B cell (primary cell): ENCODE results near the gene SERPINA4. TPM values are rescaled to one million over a fixed set of nuclear protein-coding genes. Genes with fewer than 3 reads are reported as not detected.

Source experiments
- ATAC-seq: fragments of 200-7000 bp; cut with Tn5 transposase; one replicate; pipeline ENCODE4 v1.10.0; 2021; ENCODE audit warnings: low read depth, mild to moderate bottlenecking, moderate number of reproducible peaks, moderate library complexity
- CTCF ChIA-PET: fragments of 350-600 bp; sonication (Branson Sonifier 250); formaldehyde crosslinking; loops from one replicate; lab custom pipeline; 2021; ENCODE audit warnings: antibody characterized with exemption, inconsistent platforms; lab: Charles Lee
- POLR2A ChIA-PET: fragments of 350-600 bp; sonication (Branson Sonifier 250); formaldehyde crosslinking; loops from one replicate; lab custom pipeline; 2021; ENCODE audit warnings: antibody characterized with exemption; lab: Charles Lee
- DNase-seq: peaks from one replicate; pipeline ENCODE4 v3.0.0; 2013
- H2AFZ ChIP-seq: 2 replicates; pipeline ENCODE4 v1.6.1; 2012; ENCODE audit warnings: mild to moderate bottlenecking, low read depth, low read length; ENCODE audit not compliant: insufficient read depth, poor library complexity, severe bottlenecking
- H3K27ac ChIP-seq, 2 donors: 1 replicate in 1 of 2; 2 replicates in 1 of 2; pipeline ENCODE4 v1.5.1; 2012 to 2013; ENCODE audit warnings: low read length in 2 of 2, mild to moderate bottlenecking in 2 of 2, moderate library complexity in 1 of 2
- H3K27me3 ChIP-seq, 4 experiments: fragments of 200-600 bp in 1 of 4; sonication (generic) in 1 of 4; replicated peaks in 1 of 4; 1 replicate in 2 of 4; 2 replicates in 2 of 4; pipeline versions ENCODE4 v1.6.1 to v1.7.0; 2013 to 2016; ENCODE audit warnings: low read length in 3 of 4, mild to moderate bottlenecking in 2 of 4, mixed read lengths in 1 of 4, moderate library complexity in 1 of 4; ENCODE audit not compliant: insufficient read depth in 4 of 4, control insufficient read depth in 3 of 4; ENCODE audit errors: control extremely low read depth in 1 of 4
- H3K36me3 ChIP-seq, 2 experiments: replicated peaks in 1 of 2; 1 replicate in 1 of 2; 2 replicates in 1 of 2; pipeline versions ENCODE4 v1.6.1 to v1.7.1; 2013; ENCODE audit warnings: low read length in 1 of 2; ENCODE audit not compliant: insufficient read depth in 2 of 2, control insufficient read depth in 1 of 2; ENCODE audit errors: control extremely low read depth in 1 of 2, extremely low read depth in 1 of 2
- H3K4me1 ChIP-seq, 2 donors: fragments of 200-600 bp in 1 of 2; sonication (generic) in 1 of 2; 1 replicate in 1 of 2; 2 replicates in 1 of 2; pipeline versions ENCODE4 v1.5.1 to v1.6.1; 2013 to 2017; ENCODE audit warnings: low read length in 2 of 2; ENCODE audit not compliant: control insufficient read depth in 2 of 2, insufficient read depth in 2 of 2
- H3K4me2 ChIP-seq: replicated peaks from 2 replicates; pipeline ENCODE3; 2012; ENCODE audit warnings: mild to moderate bottlenecking, low read depth, low read length; ENCODE audit not compliant: poor library complexity, severe bottlenecking
- H3K4me3 ChIP-seq, 5 experiments: fragments of 200-600 bp in 1 of 5; sonication (generic) in 1 of 5; 1 replicate in 3 of 5; 2 replicates in 2 of 5; pipeline versions ENCODE4 v1.5.1 to v1.7.0; 2011 to 2016; ENCODE audit warnings: low read length in 4 of 5, mild to moderate bottlenecking in 4 of 5, low read depth in 2 of 5, control low read depth in 1 of 5, moderate library complexity in 1 of 5; ENCODE audit not compliant: insufficient read depth in 1 of 5; ENCODE audit errors: control extremely low read depth in 1 of 5, extremely low read depth in 1 of 5
- H3K79me2 ChIP-seq: fragments of 200-600 bp; sonication (generic); one replicate; pipeline ENCODE4 v1.6.0; 2016; ENCODE audit warnings: low read length; ENCODE audit not compliant: control insufficient read depth, insufficient read depth
- H3K9ac ChIP-seq: fragments of 200-600 bp; sonication (generic); 2 replicates; pipeline ENCODE4 v1.6.1; 2017; ENCODE audit warnings: mild to moderate bottlenecking, low read length, moderate library complexity
- H3K9me3 ChIP-seq, 3 donors: one replicate each; pipeline versions ENCODE4 v1.6.1 to v1.7.1; 2013; ENCODE audit warnings: low read length in 2 of 3; ENCODE audit not compliant: control insufficient read depth in 2 of 3, insufficient read depth in 1 of 3; ENCODE audit errors: control extremely low read depth in 1 of 3
- H4K20me1 ChIP-seq: 2 replicates; pipeline ENCODE4 v1.6.0; 2012; ENCODE audit warnings: mild to moderate bottlenecking, low read length; ENCODE audit not compliant: insufficient read depth, control insufficient read depth, poor library complexity, severe bottlenecking
- H3K27ac Mint-ChIP-seq: one replicate; pipeline ENCODE4 v1.8.0; 2021; ENCODE audit warnings: mixed read lengths
- H3K27me3 Mint-ChIP-seq: one replicate; pipeline ENCODE4 v1.8.0; 2021; ENCODE audit warnings: mixed read lengths
- H3K4me1 Mint-ChIP-seq: one replicate; pipeline ENCODE4 v1.8.0; 2021; ENCODE audit warnings: mixed read lengths
- H3K4me3 Mint-ChIP-seq: one replicate; pipeline ENCODE4 v1.8.0; 2021; ENCODE audit warnings: mixed read lengths
- H3K9me3 Mint-ChIP-seq: one replicate; pipeline ENCODE4 v1.8.0; 2022; ENCODE audit warnings: mixed read lengths; ENCODE audit not compliant: insufficient read depth
- EZH2 ChIP-seq: IDR thresholded peaks from 2 replicates; pipeline ENCODE4 v1.6.1; 2012; ENCODE audit warnings: borderline replicate concordance, low read depth, mild to moderate bottlenecking, moderate library complexity, low read length; ENCODE audit not compliant: insufficient read depth, poor library complexity, severe bottlenecking
- WGBS: methylation state at CpG from one replicate; pipeline ENCODE4 v1.1.5; 2013; ENCODE audit warnings: missing lambda C conversion rate; ENCODE audit not compliant: insufficient coverage; 5-methylcytosine and 5-hydroxymethylcytosine counted together
- intact Hi-C: fragments of 100-400 bp; cut with micrococcal nuclease; formaldehyde crosslinking; loops from one replicate; pipeline ENCODE4 v1.10.0; 2022
- polyA plus RNA-seq: library from polyadenylated mRNA; depleted of rRNA; stranded (reverse); fragments of >200 nt; gene quantifications from 2 replicates; pipeline ENCODE4 v1.2.3, GENCODE V29; 2012
- total RNA-seq, 2 donors: library from RNA; stranded (reverse); fragments of 120-200 nt in 1 of 2; gene quantifications; 1 replicate in 1 of 2; 2 replicates in 1 of 2; pipeline versions ENCODE4 v1.2.3 to v1.2.4, GENCODE V29; 2013 to 2022
- TF ChIP-seq, protein P1 (sequence below): fragments of 200-600 bp; IDR thresholded peaks from one replicate; pipeline ENCODE4 v1.8.0; 2022; ENCODE audit warnings: antibody characterized with exemption, mild to moderate bottlenecking

The SERPINA4 gene
- total and polyA plus RNA-seq, 2 donors (not counting 1 experiment from before 2014, with no cell fraction given) = not detected

DNA sequence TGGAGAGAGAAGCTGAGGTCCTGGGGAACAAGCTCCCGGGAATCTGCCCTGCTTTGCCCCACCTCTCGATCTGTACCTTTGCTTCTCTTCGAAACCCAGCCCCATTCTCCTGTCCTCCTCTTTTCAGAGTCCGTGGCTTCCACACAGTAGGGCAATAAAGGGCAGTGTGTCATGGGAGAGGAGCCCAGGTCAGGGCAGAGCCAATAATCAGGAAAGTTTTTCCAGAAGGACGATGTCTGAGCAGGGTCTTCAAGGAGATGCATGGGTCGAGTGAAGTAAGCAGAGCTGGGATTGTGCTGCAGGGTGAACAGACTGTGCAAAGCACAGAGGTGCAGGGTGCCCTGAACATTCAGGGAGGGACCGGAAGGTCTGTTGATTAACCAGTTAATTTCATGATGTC lies 22.1 kb upstream of the SERPINA4 start:
- intact Hi-C loops = no loop called here
- Histone ChIP-seq H3K27ac (no peak overlapping the region), H3K27me3 (no peaks in the 10 kb centered on the region), H3K4me3 (no peak overlapping the region), H3K9ac (no peak overlapping the region), H3K9me3 (peaks cover 0 to 4% (median 0%) of the 10 kb centered on the region in 3 donors), H4K20me1 (no peaks in the 10 kb centered on the region), H3K4me1 (no peaks in the 10 kb centered on the region), H3K36me3 (no peaks in the 10 kb centered on the region), H3K79me2 (no peaks in the 10 kb centered on the region), H2AFZ (no peak overlapping the region), H3K4me2 (no peak overlapping the region)
- Mint-ChIP-seq H3K4me1 (no peaks in the 10 kb centered on the region), H3K27ac (no peak overlapping the region), H3K27me3 (peaks cover 8% of the 10 kb centered on the region), H3K4me3 (no peak overlapping the region), H3K9me3 (no peaks in the 10 kb centered on the region)
- ChIA-PET CTCF (interaction anchor here (1.7 kb wide), 1 partner anchor 9 kb away, joined by 4 read pairs; no protein-coding TSS in a partner anchor), POLR2A (no interaction called here)
- DNase-seq (no peak), ATAC-seq (no peak)
- no peak for TF ChIP-seq EZH2
- TF ChIP-seq, protein P1, sequence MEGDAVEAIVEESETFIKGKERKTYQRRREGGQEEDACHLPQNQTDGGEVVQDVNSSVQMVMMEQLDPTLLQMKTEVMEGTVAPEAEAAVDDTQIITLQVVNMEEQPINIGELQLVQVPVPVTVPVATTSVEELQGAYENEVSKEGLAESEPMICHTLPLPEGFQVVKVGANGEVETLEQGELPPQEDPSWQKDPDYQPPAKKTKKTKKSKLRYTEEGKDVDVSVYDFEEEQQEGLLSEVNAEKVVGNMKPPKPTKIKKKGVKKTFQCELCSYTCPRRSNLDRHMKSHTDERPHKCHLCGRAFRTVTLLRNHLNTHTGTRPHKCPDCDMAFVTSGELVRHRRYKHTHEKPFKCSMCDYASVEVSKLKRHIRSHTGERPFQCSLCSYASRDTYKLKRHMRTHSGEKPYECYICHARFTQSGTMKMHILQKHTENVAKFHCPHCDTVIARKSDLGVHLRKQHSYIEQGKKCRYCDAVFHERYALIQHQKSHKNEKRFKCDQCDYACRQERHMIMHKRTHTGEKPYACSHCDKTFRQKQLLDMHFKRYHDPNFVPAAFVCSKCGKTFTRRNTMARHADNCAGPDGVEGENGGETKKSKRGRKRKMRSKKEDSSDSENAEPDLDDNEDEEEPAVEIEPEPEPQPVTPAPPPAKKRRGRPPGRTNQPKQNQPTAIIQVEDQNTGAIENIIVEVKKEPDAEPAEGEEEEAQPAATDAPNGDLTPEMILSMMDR = no peak
- WGBS = 85% methylated on average over 2 of the region's 7 CpGs

DNA sequence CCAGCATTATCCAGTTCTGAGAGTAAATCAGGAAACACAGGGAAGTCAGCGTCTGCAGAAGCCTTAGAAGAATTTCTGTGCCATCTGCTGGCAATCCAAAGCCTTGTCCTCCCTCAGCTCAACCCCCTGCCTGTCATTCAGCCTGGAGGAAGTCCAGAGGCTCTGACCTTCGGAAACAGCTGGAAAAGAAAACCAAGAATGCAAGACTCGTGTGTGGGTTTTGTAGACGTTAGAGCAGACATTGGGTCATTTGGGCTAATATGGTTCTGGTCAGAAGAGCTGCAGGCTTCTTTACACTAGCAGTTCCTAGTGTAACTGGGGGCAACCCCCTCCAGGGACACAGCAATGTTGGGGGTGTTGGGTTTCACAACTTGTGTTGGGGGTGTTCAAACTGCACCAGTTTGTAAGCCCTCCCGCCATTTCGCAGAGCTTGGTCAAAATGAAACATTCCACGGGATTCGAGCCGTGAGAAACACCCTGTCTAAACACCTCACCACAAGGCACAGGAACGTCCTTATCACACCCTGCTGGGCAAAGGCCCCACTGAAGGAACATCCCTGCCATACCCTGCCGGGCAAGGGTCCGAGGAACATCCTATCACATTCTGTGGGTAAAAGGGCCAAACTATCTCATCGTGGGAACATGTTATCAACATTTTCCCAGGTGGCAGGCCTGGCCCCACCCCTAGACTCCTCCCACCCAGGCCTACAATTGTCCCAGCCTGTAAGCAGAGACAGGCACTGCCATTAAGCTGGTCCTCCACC lies 21.0 kb upstream of the SERPINA4 start:
- H3K27ac Mint-ChIP-seq = no peak overlapping the region
- TF ChIP-seq, protein P1 = no peak
- no peak for TF ChIP-seq EZH2
- H3K79me2 ChIP-seq = no peaks in the 10 kb centered on the region
- H4K20me1 ChIP-seq = no peaks in the 10 kb centered on the region
- no peak overlapping the region for H3K9ac ChIP-seq
- H3K27me3 ChIP-seq = no peaks in the 10 kb centered on the region
- ChIA-PET CTCF (no interaction called here), POLR2A (no interaction called here)
- H3K9me3 Mint-ChIP-seq = no peaks in the 10 kb centered on the region
- no peaks in the 10 kb centered on the region for H3K4me1 Mint-ChIP-seq
- H2AFZ ChIP-seq = no peak overlapping the region
- H3K4me1 ChIP-seq = no peaks in the 10 kb centered on the region
- H3K36me3 ChIP-seq = no peaks in the 10 kb centered on the region
- H3K27me3 Mint-ChIP-seq = peaks cover 8% of the 10 kb centered on the region
- H3K4me3 Mint-ChIP-seq = no peak overlapping the region
- peaks cover 0 to 9% (median 0%) of the 10 kb centered on the region in 3 donors for H3K9me3 ChIP-seq
- no peak overlapping the region for H3K4me3 ChIP-seq
- no peak for ATAC-seq
- H3K4me2 ChIP-seq = no peak overlapping the region
- no peak overlapping the region for H3K27ac ChIP-seq
- intact Hi-C loops = no loop called here
- WGBS = 45% methylated on average over 13 of the region's 13 CpGs
- DNase-seq = no peak
